Measurements from ENCODE around the gene PAX2.

The PAX2 gene

DNA sequence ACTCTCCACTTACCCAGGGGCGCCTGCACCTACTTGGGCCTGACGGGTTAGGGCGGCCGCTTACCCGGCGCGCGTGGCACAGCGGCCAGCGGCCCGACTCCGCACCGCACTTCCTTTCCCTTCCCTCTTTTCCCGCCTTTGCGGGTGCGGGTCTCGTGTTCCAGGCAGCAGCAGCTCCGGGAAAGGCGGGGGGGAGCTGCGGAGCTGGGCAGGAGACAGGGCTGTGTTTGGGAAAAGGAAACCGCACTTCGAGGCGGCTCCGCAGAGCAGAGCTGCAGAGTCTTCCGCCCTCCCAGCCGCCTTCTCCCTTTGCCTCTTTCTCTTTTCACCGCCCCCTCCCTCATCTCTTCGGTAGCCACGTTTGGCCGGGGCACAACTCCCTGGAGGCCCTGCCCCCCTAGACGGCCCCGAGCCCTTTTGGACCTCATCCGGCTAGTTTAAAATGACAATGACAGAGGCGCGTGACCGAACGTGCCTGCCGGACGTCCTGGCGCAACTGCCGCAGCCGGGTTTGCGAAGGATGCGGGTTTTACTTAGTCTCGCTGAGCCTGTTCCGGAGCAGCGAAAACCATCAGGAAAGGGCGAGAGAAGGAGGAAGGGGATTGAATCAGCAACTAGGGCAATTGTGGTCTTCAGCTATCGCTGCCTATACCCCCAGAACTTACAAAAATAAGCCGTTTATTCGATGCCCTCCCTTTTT is 7.9 kb upstream of the PAX2 start:
- TF ChIP-seq, protein P1, sequence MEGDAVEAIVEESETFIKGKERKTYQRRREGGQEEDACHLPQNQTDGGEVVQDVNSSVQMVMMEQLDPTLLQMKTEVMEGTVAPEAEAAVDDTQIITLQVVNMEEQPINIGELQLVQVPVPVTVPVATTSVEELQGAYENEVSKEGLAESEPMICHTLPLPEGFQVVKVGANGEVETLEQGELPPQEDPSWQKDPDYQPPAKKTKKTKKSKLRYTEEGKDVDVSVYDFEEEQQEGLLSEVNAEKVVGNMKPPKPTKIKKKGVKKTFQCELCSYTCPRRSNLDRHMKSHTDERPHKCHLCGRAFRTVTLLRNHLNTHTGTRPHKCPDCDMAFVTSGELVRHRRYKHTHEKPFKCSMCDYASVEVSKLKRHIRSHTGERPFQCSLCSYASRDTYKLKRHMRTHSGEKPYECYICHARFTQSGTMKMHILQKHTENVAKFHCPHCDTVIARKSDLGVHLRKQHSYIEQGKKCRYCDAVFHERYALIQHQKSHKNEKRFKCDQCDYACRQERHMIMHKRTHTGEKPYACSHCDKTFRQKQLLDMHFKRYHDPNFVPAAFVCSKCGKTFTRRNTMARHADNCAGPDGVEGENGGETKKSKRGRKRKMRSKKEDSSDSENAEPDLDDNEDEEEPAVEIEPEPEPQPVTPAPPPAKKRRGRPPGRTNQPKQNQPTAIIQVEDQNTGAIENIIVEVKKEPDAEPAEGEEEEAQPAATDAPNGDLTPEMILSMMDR (conservative IDR thresholded peaks at IDR 0.05) = no peak
- H3K27ac ChIP-seq = no peak overlapping the region

DNA sequence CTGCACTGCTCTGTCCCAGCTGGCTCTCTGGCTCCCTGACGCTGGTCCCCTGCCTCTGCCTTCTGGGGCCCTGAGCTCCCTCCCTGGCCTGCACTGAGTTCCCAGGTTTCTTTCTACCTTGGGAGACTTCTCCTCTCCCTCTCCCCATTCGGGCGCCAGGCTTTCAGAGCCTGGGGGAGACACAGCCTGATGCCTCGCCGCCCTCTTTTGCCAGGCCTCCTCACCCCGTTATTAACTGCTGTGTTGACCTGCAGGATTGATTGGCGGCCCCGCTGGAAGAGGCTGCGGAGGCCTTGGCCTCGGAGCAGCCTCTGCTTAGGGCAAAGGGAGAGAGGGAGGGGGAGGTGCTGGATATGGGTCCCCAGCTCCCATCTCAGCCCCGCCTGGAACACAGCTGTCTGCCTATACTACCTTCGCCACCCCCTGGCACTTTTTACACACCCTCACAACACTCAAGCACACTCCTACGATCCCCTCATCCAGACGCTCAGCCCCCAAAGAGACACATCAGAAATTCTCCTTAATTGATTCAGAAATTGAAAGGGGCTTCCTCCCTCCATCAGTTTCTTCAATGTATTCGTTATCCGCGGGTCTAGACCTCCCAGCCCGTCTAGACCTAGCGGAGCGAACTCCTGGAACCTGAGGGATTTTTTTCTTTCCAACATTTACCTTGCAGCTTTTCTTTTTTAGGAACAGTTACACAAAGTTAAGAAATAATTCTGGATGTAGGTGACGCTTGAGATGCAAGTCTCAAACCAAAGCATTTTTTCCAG is 7.1 kb upstream of the PAX2 start:
- TF ChIP-seq, protein P1 (conservative IDR thresholded peaks at IDR 0.05) = no peak
- H3K27ac ChIP-seq = no peak overlapping the region

DNA sequence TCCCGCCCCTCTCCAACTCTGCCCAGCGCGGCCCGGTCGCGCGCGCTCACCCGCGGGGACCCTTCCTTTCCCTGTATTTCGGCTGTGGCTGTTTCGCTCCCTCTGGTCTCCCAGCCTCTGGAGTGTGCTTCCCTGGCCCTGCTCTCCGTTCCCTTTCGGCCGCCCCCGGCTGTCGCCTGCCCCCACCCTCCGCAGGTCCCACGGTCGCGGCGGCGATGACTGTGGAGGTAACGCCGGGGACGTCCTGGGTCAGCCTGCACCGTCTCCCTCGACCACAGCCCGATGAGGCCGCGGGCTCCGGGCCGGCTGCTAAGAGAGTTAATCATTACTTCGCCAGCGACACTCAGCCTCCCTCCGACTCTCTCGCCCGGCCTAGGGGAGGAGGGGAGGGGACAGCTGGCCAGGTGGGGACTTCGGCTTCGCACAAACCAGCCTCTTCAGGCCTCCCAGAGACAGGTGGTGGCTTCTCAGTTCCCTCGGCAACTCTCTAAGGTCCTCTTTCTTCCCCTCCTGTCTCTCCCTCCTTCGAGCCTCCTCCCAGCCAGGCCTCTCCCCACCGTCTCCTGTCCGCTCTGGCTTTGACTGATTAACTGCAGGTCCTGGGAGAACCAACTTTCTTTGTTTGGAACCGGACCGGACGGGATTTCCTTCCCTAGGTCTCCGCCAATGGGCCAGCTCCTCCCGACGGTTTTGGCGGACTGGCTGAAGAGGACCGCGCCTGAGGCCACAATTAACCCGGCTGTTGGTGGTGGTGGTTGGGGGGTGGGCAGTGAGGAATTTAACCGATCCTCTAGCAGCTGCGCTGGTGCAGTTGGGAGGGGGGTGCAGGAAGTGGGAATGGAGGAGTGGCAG is 5.6 kb upstream of the PAX2 start:
- TF ChIP-seq, protein P1 (conservative IDR thresholded peaks at IDR 0.05) = no peak
- H3K27ac ChIP-seq = no peak overlapping the region

DNA sequence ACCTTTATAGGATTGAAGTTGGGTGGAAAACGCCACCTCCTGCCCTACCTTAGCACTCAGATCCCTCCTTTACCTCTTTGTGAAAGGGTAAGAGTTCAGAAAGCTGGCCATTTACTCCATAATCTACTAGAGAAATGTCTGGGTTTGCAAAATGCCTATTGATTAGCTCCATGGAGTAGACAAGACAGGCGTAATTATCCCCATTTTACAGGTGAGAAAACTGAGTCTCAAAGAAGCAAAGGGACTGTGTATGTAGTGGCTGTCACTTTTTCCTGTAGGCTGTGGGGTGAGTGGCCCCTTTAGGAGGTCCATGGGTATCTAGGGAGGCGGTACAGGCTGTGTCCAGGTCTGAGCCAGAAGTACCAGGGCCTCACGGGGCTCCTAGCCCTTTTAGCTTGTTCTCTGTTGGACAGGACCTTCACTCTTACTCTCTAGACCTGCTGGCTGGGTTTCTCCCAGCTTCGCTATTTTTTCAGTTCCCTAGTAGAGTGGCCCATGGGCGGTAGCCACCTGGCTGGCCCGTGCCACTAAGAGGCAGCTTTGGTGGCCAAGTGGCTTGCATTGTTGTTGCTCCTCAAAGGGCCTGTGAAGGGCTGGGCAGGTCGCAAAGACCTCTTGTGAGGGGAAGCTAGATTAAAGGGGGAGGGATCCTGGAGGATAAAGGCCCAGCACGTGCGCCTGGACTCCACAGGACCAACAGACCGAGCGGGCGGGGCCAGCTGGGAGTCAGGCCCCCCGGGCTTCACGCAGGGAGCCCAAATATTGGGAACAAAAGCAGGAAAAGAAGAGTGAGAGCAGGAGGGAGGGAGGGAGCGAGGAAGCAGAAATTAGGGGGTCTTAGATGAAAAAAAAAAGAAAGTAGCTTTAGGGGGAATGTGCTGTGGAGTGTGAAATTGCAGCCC is 4.7 kb upstream of the PAX2 start:
- TF ChIP-seq, protein P1 (conservative IDR thresholded peaks at IDR 0.05) = no peak
- no peak overlapping the region for H3K27ac ChIP-seq

DNA sequence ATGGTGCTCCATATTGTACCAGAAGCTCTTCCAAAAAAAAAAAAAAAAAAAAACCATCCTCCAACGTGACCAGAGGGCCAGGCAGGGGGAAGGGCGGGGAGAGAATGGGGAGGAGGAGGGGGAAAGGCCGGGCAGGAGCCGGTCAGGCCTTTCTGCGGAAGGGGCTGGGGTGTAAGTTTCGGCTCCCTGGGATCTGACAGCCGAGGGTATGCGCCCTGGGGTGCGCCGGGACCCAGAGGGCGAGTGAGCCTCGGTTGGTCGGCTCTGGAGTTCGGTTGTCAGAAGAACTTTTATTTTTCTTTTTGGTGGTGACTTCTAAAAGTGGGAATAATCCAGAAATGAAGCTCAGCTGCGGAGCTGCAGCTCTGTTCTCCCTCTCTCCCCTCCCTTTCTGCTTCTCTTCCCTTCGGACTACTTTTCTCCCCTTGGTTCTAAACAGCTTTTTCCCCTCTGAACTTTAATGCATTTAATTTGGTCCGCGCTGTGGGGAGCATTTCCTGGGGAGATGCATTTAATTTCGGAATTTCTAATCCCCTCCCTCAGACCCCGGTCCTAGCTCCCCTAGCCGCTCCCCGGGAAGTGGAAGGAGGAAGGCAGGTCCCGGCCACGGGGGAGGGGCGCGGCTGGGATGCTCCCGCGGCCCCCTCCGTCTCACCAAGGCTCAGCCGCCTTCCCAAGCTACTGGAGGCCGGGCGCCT is 3.9 kb upstream of the PAX2 start:
- TF ChIP-seq, protein P1 (conservative IDR thresholded peaks at IDR 0.05) = no peak
- H3K27ac ChIP-seq = no peak overlapping the region

DNA sequence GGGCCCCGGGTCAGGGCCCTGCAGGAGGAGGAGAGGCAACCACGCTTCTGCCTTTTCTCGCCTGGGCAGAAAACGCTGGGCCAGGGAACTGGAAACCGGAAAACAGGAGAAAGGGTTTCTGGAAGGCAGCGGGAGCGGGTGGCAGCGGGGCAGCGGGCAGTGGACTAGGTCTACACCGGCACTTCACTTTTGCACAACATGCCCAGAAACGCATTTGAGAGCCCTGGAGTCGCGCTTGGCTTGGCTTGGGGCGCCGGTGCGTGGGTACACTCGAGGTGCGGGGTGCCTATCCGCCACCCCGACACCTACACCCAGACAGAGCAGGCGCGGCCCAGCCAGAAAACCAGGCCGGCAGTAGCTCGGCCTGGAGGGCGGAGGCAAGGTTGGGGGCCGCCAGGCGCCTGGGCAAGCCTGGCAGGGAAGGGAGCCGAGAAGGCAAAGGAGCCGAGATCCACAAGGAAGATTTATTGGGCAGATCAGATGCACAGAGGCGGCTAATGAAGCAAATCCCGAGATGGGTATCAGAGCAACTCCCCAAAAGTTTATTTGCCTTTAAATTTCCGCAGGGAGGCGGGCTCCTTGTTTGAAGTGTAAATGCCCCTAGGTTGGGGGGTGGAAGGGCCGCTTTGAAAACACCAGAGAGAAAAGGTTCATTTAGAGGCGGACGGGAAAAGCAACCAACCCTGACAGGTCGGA is 3.2 kb upstream of the PAX2 start:
- TF ChIP-seq, protein P1 (conservative IDR thresholded peaks at IDR 0.05) = no peak
- H3K27ac ChIP-seq = no peak overlapping the region

Data from VCaP (cell line).